Measurements from ENCODE around the gene TMTC2.

- no peak for TF ChIP-seq CTCF (IDR thresholded peaks at IDR 0.05; ENCODE audit: poor library complexity)
- TF ChIP-seq EZH2 (IDR thresholded peaks at IDR 0.05; ENCODE audit: borderline replicate concordance) = no peak
Measured at GRCh38 chr12:82970614-82971013, 283.9 kb downstream of the TMTC2 start.

All from hepatocyte (in vitro differentiated cells).